DMS114 treated with DMSO at 0.1 percent for 48 hours (cell line): ENCODE measurements around the gene NLGN3.

Source experiments
- DNase-seq: peaks from one replicate; lab custom pipeline; 2025; ENCODE audit not compliant: unreplicated experiment; lab: John Stamatoyannopoulos, UW

Gene NLGN3

DNA sequence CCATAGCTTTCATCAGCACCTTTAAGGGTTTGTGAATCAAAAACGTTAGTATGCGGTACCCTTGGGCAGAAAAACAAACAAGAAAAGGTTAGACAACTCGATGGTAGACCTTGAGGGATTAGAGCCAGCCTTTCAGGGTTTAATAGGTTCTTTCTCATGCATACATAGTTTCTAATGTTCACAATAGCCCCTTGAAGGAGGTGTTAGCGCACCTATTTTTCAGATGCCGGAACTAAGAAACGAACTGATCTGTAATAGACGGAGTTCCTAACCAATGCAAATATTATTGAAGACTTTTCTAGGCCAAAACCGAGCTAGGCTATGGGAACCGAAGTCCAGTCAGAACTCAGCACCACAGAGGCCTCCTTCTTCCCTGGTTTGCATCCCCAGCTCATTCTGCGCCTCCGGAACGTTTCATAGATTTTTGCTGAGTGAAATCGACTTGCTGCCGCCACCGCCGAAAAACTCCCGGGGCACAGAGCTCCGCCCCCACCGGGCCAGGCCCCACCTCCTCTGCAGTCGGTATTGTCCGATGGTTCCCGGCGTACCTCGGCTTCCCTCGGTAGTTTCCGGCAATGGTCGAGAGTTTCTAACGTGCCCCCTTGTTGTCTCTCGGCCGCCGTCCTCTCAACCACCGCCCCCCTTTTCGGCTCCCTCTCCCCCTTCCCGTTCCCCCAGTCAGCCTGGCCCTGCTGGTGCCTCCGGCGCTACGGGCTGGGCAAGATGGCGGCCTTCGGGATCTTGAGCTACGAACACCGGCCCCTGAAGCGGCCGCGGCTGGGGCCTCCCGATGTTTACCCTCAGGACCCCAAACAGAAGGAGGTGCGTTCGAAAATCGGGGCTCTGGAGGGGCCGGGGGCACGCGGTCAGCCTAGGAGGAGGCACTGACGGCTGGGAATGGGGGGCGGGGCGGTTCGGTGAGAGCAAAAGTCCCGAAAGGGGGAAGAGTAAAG lies 26.3 kb upstream of the NLGN3 start, which contains the start of gene MED12:
MED12 (plus strand) TSS at position 565 of the 953 bp plus-strand sequence; CDS start at position 724, 159 bp downstream.
- peak; percentile 63 for DNase-seq

DNA sequence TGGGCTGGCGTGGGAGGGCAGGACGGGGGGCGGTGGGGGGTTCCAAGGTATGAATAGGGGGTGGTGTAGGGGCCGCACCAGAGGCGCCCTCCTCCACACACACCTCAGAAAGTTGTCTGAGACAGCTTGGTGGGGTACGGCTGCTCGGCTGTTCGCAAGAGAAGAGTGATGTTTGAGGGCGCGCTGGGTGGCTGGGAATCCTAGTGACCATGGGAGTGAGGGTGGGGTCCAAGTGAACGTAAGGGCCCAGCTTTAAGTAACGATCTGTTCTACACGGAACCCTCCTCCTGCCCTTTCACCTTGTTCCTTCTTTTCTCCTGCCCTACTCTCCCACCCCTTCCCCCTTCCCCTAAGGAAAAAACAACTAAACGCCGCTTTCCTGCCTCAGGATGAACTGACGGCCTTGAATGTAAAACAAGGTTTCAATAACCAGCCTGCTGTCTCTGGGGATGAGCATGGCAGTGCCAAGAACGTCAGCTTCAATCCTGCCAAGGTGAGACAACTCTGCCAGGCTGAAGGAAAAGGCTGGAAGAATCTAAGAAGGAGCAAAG lies 25.6 kb upstream of the NLGN3 start:
- DNase-seq: no peak

DNA sequence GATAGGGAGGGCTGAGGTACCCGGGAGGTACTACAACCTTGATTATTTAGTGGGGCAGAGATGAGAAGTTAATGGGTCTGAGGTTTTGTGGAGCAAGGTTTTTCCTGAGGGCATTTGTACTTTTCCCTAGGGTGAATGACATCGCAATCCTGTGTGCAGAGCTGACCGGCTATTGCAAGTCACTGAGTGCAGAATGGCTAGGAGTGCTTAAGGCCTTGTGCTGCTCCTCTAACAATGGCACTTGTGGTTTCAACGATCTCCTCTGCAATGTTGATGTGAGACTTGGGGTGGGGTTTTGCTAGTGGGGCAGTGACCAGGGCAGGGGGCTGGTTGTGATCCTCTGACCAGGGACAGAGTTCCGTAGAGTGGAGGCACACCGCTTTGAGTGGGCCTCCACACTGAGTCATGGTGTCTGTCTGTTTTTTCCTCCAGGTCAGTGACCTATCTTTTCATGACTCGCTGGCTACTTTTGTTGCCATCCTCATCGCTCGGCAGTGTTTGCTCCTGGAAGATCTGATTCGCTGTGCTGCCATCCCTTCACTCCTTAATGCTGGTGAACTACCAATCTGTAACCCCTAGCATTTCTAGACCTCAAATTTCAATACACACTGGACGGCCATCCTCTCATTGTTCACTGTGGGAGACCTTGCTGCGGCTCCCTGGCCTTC lies 16.3 kb upstream of the NLGN3 start:
- no peak for DNase-seq

DNA sequence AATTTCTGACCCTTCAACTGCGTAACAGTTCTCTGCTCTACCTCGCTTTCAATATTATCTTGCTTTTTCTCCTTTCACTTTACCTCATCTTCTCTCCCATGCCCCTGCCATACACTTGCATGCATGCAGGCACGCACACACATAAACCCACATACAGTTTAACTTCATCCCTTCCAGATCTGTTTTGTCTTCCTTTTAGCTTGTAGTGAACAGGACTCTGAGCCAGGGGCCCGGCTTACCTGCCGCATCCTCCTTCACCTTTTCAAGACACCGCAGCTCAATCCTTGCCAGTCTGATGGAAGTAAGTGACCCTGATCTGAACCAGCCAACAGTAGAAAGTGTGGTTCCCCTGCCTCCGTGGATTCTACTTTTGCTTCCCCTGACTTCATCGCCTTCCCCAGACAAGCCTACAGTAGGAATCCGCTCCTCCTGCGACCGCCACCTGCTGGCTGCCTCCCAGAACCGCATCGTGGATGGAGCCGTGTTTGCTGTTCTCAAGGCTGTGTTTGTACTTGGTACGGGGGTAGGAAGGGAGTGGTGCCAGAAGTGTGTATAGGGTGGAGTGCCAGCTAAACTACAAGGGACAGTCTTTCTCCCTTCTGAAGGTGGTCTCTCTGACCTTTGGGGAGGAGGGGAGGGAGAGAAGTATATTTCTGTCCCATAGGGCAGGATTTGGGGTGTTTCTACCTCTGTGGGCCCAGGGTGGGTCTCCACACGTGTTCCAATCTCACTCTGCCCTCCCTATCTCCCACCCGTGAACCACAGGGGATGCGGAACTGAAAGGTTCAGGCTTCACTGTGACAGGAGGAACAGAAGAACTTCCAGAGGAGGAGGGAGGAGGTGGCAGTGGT lies 15.5 kb upstream of the NLGN3 start:
- DNase-seq: peak; percentile 26

DNA sequence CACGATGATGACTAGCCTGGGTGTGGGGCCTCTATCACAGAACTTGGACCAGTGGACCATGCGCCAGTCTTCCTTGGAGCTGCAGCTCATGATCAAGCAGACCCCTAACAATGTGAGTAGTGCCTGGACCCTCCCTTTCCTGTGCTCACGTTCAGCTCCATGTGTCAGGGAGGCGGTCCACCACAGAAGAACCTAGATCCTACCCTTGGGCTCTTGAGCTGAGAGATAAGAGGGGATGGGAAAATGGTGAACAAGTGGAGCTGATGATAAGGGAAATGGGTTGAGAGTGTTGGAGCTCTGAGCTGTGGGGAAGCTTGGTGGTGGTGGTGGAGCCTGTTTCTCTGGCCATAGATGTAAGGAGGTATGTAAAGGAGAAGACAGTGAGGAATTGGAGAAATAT lies 13.1 kb upstream of the NLGN3 start:
- DNase-seq: no peak

DNA sequence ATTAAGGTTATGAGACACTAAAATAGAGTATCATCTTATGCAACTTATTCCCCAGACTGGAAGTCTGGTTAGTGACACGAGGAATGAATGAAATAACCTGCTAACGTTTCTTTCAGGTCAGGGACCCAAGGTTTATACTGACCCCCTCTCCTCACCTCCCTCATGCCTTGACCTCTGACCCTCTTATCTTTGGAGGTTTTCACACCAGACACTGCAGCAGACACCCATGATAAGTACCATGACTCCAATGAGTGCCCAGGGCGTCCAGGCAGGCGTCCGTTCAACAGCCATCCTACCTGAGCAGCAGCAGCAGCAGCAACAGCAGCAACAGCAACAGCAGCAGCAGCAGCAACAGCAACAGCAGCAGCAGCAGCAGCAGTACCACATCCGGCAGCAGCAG lies 4.2 kb upstream of the NLGN3 start:
- DNase-seq: no peak

DNA sequence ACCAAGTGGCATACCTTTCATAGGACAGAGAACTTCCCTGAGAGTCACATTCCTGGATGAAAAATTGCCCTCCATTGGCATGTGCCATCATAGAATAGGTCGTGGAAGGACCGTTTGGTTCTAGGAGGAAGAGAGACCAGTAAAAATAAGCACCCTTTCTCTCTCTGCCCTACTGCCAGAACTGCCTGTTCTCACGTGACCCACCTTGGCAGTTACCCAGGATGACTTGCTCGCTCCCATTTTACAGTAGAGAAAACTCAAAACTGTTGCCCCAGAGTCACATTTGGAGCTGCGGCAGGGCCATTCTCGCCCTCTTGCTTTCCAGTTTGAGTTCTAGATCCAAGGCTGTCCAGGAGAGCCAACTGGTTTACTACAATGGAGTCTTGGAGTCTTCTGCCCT lies 1.1 kb upstream of the NLGN3 start:
- DNase-seq: no peak

DNA sequence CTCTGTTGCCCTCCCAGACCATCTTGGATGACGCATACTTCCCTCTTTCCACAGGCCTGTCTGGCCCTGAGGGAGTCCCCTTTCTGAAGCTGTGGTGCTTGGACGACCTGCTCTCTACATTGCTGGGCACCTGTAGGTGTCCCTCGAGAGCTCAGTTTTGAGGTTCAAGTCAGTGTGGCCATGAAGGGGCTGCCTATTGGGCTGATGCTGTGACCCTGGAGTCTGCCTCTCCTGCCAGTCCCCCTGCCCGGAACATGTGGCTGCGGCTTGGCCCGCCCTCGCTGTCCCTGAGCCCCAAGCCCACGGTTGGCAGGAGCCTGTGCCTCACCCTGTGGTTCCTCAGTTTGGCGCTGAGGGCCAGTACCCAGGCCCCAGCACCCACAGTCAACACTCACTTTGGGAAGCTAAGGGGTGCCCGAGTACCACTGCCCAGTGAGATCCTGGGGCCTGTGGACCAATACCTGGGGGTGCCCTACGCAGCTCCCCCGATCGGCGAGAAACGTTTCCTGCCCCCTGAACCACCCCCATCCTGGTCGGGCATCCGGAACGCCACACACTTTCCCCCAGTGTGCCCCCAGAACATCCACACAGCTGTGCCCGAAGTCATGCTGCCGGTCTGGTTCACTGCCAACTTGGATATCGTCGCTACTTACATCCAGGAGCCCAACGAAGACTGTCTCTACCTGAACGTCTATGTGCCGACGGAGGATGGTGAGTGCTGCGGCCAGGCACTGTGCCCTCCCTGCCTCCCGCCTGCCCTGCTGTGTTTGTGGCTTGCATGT lies 3.0 kb downstream of the NLGN3 start:
- DNase-seq: no peak

DNA sequence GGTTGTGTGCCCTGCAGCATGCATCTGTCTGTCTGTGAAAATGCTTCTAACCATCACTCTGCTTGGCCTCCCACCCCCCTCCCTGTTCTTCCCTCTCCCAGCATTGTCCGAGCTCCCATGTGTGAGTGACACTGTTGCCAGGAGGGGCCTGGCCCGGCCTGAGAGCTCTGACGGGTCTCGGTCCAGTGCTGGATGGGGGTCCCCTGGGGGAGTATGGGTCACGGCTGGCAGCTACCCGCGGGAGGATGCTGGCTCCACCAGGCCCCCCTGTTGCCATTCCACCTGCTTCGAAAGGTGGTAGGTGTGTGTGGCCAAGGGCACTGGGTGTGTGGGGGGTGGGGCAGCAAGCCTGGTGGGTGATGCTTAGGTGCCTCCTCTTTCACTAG lies 3.6 kb downstream of the NLGN3 start:
- DNase-seq: no peak

DNA sequence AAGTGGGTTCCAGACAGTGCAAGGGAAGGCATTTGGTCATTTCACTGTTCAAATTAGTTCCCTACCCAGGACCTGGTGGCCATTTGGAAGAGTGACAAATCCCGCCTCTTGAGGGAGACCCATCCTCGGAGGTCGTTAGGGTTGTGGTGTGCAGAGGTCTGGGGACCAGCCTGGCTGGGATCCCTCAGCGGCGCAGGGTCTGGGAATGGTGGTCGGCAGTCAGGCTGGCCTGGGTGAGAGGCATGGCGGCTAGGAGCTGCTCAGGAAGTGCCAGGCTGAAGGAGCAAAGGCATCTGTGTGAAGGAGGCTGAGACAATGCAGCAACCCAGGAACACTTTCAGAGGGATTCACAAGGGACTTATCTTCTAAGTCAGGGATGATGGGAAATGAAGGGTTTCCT lies 6.7 kb downstream of the NLGN3 start:
- no peak for DNase-seq

DNA sequence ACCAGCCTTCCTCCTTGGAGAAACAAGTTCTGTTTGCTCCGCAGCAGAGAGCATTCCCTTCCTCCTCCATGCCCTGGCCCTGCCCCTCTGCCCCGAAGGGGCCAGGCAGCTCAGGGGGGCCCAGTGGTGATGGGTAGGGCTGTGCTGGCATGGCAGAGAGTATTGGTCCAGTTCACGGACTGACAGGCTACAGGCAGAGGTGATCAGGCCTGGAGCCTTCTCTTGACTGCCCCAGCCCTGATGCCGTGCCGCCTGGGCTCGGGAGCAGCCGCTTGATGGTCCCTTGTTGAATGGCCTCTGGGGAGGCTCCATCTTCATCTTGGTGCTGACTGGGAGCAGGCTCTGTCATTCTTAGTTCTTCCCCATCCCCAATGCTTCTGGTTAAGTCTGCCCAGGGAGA lies 9.6 kb downstream of the NLGN3 start:
- DNase-seq: no peak

DNA sequence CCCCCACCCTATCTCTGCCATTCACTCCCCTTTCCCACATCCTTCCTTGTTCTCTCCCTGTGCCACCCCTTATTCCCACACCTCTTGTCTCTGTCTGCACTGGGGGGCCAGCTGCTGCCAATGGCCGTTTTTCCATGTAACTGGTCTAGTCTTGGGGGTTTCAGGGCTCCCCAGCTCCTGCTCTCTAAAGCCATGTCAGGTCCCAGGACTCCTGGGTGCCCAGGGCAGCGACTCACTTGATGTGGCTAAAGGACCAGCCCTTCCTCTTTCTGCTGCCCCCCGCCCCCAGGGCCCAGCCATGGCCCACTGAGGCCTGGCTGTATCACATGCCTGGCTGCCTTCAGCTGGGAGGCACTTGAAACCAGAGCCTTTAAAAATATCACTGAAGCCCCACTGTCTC lies 10.0 kb downstream of the NLGN3 start:
- DNase-seq: no peak

DNA sequence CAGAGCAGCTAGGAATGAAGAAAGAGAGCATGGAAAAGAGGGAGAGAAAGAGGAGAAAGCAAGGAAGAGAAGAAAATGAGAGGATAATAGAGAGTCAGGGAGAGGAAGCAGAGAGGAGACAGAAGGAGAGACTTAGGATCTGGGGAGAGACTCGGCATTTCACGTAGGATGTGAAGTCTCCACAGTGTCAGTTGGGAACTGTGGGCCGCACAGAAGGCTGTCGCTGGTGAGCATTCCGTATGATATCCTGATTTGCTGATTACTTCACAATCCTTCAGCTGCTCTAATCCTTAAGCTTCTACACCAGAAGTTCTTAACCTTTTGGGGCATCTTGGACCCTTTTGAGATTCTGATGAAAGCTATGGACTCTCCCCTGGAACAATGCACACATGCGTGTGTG lies 14.0 kb downstream of the NLGN3 start:
- DNase-seq: no peak

DNA sequence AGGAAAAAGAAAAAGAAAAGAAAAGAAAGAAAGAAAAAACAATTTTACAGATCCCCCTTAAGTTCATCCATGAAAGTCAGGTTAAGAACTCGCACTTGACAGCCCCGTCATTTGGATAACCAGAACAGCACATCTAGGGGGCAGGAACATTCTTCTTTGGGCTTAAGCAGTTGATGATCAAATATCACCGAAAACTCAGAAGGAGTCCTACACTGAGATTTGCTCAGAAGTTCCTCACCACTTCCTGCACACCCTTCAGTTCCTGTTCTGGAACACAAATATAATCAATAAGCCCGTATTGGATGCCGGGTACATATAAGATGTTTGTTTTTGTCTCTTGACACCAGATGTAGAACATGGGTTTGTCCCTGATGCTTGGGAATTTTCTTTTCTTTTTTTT lies 14.7 kb downstream of the NLGN3 start:
- no peak for DNase-seq

DNA sequence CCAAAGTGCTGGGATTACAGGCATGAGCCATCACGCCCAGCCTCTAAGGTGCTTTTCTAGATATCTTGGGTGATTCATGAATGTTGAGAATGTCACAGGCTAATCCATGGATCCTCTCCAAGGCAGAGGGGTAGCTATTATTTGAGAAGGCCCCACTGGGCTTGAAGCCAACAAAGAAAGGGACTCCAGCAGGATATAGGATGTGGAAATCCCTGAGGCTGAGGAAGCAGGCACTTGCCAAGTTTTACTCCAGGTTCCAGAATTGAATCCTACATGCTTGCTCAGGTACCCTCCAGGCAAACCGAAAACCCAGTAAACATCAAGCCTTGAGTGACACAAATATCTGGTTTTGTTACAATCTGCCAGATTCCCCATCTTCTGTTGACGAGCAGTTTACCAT lies 15.8 kb downstream of the NLGN3 start:
- no peak for DNase-seq

DNA sequence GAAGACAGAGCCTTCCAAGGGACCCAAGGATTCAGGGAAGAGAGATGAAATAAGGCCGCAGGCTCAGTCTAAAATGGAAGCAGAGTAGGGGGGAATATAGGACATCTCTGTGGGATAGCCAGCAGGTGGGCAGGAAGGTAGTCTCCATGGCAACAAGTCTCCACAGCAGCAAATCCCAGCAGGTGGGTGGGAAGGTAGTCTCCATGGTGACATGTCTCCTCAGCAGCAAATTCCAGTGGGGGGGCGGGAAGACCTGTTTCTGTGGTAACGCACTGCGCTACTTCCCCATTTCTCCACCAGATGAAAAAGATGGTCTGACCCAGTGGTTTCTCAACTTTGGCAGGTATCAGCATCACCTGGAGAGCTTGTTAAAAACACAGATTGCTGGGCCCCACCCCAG lies 18.3 kb downstream of the NLGN3 start:
- no peak for DNase-seq

DNA sequence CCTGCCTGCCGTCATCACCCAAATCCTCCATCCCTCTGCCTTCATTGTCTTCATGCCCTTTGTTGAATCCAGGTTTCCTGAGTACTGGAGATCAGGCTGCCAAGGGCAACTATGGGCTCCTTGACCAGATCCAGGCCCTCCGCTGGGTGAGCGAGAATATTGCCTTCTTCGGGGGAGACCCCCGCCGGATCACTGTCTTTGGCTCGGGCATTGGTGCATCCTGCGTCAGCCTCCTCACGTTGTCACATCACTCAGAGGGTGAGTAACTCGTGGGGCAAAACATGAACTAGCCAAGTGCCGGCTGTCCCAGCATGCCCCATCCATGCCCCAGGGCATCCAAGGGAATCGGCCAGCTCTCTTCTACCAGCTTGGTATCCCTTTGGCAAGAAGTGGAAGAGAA lies 19.4 kb downstream of the NLGN3 start:
- DNase-seq: no peak

DNA sequence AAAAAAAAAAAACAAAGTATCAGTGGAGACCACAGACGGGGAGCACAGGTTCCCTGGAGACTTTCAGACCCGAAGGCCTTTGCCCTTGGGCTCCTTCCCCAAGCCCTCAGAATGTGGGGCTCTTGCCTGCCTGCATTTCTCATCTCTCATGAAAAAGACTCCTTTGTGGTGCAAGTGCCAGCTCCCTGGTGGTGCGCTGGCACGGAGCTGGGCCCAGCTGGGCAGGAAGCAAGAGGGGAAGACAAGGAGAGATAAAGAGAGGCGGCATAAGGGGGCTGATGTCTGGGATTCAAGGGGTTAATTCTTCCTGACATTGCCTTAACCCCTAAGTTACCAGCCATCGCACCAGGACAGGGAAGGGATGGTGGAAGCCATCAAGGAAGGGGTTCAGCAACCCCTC lies 21.8 kb downstream of the NLGN3 start:
- DNase-seq: no peak

DNA sequence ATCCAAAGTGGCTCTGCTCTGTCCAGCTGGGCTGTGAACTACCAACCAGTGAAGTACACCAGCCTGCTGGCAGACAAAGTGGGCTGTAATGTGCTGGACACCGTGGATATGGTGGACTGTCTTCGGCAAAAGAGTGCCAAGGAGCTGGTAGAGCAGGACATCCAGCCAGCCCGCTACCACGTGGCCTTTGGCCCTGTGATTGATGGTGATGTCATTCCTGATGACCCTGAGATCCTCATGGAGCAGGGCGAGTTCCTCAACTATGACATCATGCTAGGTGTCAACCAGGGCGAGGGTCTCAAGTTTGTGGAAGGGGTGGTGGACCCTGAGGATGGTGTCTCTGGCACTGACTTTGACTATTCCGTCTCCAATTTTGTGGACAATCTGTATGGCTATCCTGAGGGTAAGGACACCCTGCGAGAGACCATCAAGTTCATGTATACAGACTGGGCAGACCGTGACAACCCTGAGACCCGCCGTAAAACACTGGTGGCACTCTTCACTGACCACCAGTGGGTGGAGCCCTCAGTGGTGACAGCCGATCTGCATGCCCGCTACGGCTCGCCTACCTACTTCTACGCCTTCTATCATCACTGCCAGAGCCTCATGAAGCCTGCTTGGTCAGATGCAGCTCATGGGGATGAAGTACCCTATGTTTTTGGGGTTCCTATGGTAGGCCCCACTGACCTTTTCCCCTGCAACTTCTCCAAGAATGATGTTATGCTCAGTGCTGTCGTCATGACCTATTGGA lies 22.6 kb downstream of the NLGN3 start:
- no peak for DNase-seq

DNA sequence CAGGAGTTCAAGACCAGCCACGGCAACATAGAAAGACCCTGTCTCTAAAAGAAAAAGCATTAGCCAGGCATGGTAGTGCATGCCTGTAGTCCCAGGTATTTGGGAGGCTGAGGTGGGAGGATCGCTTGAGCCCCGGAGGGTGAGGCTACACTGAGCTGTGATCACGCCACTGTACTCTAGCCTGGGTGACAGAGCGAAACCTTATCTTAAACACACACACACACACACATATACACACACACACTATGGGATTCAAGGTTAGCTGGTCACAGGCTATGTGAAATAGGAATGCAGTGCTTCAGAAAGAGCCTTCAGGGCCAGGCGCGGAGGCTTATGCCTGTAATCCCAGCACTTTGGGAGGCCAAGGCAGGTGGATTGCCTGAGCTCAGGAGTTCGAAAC lies 23.5 kb downstream of the NLGN3 start:
- no peak for DNase-seq
